GM19240 (cell line): ENCODE measurements around the gene HSPBP1.
"Not testable (repeated sequence)": the region's sequence is repeated elsewhere in the genome, so short reads cannot be mapped to it uniquely, and the experiment has no call there.

Experiments used
- DNase-seq: peaks from one replicate; pipeline ENCODE4 v3.0.0; 2011; ENCODE audit warnings: low spot score; ENCODE audit not compliant: insufficient read length

HSPBP1 gene

GRCh38 chr19:55239004-55239403 is 40.9 kb downstream of the HSPBP1 start:
- DNase-seq, result no peak

- DNase-seq, result no peak
Measured at GRCh38 chr19:55238030-55238429, 41.9 kb downstream of the HSPBP1 start.

- DNase-seq, result no peak
Measured at GRCh38 chr19:55232986-55233385, 46.9 kb downstream of the HSPBP1 start.

- DNase-seq, result no peak
Measured at GRCh38 chr19:55232286-55232602, 47.7 kb downstream of the HSPBP1 start.

- DNase-seq, result no peak
Measured at GRCh38 chr19:55231391-55232285, 48.3 kb downstream of the HSPBP1 start.

- no peak for DNase-seq
Measured at GRCh38 chr19:55230780-55231179, 49.1 kb downstream of the HSPBP1 start.

- DNase-seq, result no peak
Measured at GRCh38 chr19:55230329-55230728, 49.6 kb downstream of the HSPBP1 start.

GRCh38 chr19:55229789-55230182 is 50.1 kb downstream of the HSPBP1 start:
- no peak for DNase-seq

GRCh38 chr19:55229145-55229788 is 50.6 kb downstream of the HSPBP1 start:
- no peak for DNase-seq

GRCh38 chr19:55228403-55229031 is 51.4 kb downstream of the HSPBP1 start, which contains the start of gene TMEM86B:
Gene TMEM86B (minus strand): TSS chr19:55228763. CDS start chr19:55228741, 22 bp downstream.
- no peak for DNase-seq

GRCh38 chr19:55228015-55228391 is 51.9 kb downstream of the HSPBP1 start:
- no peak for DNase-seq

- no peak for DNase-seq
Measured at GRCh38 chr19:55227241-55228014, 52.5 kb downstream of the HSPBP1 start.

GRCh38 chr19:55226788-55227187 is 53.1 kb downstream of the HSPBP1 start:
- DNase-seq, result no peak

- DNase-seq, result no peak
Measured at GRCh38 chr19:55226273-55226672, 53.6 kb downstream of the HSPBP1 start.

- DNase-seq, result no peak
Measured at GRCh38 chr19:55225415-55225958, 54.4 kb downstream of the HSPBP1 start.

- not testable (repeated sequence) for DNase-seq
Measured at GRCh38 chr19:55224679-55225414, 55.1 kb downstream of the HSPBP1 start.

GRCh38 chr19:55224038-55224665 is 55.8 kb downstream of the HSPBP1 start:
- DNase-seq, result no peak

- no peak for DNase-seq
Measured at GRCh38 chr19:55223291-55224037, 56.4 kb downstream of the HSPBP1 start.

- DNase-seq, result no peak
Measured at GRCh38 chr19:55220525-55220924, 59.4 kb downstream of the HSPBP1 start.
